ENCODE measurements around the gene ALKBH4.
"Not testable (repeated sequence)": the region's sequence is repeated elsewhere in the genome, so short reads cannot be mapped to it uniquely, and the experiment has no call there.

ALKBH4 gene

DNA sequence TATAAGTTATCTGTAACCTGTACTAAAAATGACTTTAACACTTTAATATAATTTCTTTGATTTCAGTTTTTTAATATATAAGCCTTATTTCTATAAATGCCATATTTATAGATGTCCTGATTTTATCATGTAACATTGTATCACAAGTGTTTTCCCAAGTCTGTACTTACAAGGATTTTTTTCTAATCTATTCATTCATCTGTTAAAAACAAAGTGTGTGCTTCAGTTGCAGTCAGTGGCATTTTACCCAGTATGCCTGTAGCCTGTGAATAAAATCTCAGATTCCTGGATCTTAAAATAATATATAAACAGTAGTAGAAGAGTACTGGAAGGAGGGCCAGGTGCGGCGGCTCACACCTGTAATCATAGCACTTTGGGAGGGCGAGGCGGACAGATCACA, 51.1 kb downstream of the ALKBH4 start:
- TF ChIP-seq, protein P1, sequence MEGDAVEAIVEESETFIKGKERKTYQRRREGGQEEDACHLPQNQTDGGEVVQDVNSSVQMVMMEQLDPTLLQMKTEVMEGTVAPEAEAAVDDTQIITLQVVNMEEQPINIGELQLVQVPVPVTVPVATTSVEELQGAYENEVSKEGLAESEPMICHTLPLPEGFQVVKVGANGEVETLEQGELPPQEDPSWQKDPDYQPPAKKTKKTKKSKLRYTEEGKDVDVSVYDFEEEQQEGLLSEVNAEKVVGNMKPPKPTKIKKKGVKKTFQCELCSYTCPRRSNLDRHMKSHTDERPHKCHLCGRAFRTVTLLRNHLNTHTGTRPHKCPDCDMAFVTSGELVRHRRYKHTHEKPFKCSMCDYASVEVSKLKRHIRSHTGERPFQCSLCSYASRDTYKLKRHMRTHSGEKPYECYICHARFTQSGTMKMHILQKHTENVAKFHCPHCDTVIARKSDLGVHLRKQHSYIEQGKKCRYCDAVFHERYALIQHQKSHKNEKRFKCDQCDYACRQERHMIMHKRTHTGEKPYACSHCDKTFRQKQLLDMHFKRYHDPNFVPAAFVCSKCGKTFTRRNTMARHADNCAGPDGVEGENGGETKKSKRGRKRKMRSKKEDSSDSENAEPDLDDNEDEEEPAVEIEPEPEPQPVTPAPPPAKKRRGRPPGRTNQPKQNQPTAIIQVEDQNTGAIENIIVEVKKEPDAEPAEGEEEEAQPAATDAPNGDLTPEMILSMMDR (IDR thresholded peaks at IDR 0.05; ENCODE audit: low read depth, low read length, missing control alignments), result no peak
- no peak overlapping the region for H3K4me3 ChIP-seq (ENCODE audit: low read depth, low read length)
- in situ Hi-C loops (cut with HindIII; ENCODE audit: low sequenced_read_pairs), result loop anchor here (10.0 kb wide), 1 partner anchor 129 kb away; the partner anchor contains the start of gene SH2B2
- DNase-seq (ENCODE audit: low read depth), result no peak

DNA sequence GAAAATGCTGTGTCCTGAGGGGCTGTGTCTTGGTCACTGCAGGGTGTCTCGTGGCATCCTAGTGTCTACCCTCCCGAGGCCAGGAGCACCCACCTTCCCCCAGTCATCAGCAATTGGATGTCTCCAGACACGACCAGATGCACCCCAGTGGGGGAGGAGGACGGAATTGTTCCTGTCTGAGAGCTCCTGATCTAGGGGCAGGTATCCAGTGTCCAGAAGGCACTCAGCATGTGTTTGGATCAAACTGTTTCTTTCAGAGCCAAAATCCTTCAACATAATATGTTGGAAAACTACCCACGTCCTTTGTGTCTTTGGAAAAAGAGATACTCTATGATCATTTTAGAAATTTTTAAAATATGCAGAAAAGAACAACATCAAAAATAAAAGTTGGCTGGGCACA, 51.6 kb downstream of the ALKBH4 start:
- no peak for DNase-seq (ENCODE audit: low read depth)
- in situ Hi-C loops (cut with HindIII; ENCODE audit: low sequenced_read_pairs), result loop anchor here (10.0 kb wide), 1 partner anchor 128 kb away; the partner anchor contains the start of gene SH2B2
- no peak overlapping the region for H3K4me3 ChIP-seq (ENCODE audit: low read depth, low read length)
- TF ChIP-seq, protein P1 (IDR thresholded peaks at IDR 0.05; ENCODE audit: low read depth, low read length, missing control alignments), result no peak

DNA sequence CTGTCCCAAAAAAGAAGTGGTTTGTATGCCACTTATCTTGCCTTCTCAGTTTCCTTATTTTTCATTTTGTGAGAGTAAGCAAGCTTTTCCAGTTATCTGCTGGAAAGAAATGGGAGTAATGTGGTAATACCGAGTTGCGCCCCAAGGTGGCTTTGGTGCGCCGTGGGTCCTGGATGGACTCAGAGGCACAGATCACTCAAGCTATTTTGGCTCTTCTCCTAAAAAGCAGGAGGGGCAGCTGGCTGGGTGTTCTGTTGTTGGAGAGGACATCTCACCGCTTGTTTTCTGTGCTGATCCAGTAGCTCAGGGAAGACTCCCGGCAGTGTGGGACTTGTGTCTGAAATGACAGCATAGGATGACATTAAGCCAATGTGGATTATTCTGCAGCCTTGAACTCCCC, 52.1 kb downstream of the ALKBH4 start:
- no peak overlapping the region for H3K4me3 ChIP-seq (ENCODE audit: low read depth, low read length)
- in situ Hi-C loops (cut with HindIII; ENCODE audit: low sequenced_read_pairs), result loop anchor here (10.0 kb wide), 1 partner anchor 128 kb away; the partner anchor contains the start of gene SH2B2
- no peak for DNase-seq (ENCODE audit: low read depth)
- TF ChIP-seq, protein P1 (IDR thresholded peaks at IDR 0.05; ENCODE audit: low read depth, low read length, missing control alignments), result peak; percentile 61

DNA sequence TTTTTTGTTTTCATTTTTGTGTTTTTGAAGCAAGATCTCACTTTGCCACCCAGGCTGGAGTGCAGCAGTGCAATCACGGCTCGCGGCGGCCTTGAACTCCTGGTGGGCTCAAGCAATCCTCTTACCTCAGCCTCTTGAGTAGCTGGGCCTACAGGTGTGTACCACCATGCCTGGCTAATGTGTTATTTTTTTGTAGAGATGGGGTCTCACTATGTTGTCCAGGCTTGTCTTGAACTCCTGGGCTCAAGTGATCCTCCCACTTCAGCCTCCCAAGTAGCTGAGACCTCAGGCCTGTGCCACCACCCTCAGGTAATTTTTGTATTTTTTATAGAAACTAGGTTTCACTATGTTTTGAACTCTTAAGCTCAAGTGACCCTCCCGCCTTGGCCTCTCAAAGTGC, 53.7 kb downstream of the ALKBH4 start:
- H3K4me3 ChIP-seq (ENCODE audit: low read depth, low read length), result no peak overlapping the region
- in situ Hi-C loops (cut with HindIII; ENCODE audit: low sequenced_read_pairs), result loop anchor here (10.0 kb wide), 1 partner anchor 126 kb away; the partner anchor contains the start of gene SH2B2
- TF ChIP-seq, protein P1 (IDR thresholded peaks at IDR 0.05; ENCODE audit: low read depth, low read length, missing control alignments), result no peak
- no peak for DNase-seq (ENCODE audit: low read depth)

DNA sequence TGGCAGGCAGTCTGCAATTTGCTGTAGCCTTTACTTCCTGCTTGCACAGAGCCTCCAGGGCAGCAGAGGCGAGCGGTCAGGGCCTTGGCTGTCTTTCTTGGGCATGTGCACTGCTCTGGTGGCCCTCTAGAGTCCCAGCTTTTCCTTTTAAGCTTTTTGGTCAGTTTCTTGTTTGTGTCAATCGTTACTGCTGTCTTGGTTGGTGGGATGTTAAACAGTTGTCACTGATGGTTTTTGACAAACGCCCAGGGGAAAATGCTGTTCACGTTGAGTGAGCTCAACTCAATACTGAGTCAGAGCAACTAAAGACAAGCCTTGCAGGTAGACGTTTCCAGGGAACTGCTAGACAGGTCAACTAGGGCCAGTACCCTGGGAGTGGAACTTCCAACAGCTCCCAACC, 54.5 kb downstream of the ALKBH4 start:
- in situ Hi-C loops (cut with HindIII; ENCODE audit: low sequenced_read_pairs), result loop anchor here (10.0 kb wide), 1 partner anchor 125 kb away; the partner anchor contains the start of gene SH2B2

DNA sequence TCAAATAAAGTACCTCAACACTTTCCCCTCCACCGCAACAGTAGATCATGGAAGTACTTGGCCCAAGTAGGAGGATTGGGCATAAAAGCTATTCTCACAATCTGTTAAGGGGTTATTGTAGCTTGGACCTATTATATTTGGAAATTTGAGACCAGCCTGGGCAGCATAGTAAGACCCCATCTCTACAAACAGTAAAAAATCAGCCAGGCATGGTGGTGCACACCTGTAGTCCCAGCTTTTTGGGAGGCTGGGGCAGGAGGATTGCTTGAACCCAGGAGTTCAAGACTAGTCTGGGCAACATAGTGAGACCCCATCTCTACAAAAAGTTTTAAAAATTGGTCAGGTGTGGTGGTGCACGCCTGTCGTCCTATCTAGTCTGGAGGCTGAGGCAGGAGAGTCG, 55.3 kb downstream of the ALKBH4 start:
- in situ Hi-C loops (cut with HindIII; ENCODE audit: low sequenced_read_pairs), result no loop called here
- DNase-seq (ENCODE audit: low read depth), result no peak
- TF ChIP-seq, protein P1 (IDR thresholded peaks at IDR 0.05; ENCODE audit: low read depth, low read length, missing control alignments), result no peak
- H3K4me3 ChIP-seq (ENCODE audit: low read depth, low read length), result no peak overlapping the region

More for the DNA sequence above, 54.5 kb downstream of the ALKBH4 start:
- no peak for DNase-seq (ENCODE audit: low read depth)
- TF ChIP-seq, protein P1 (IDR thresholded peaks at IDR 0.05; ENCODE audit: low read depth, low read length, missing control alignments), result no peak
- H3K4me3 ChIP-seq (ENCODE audit: low read depth, low read length), result no peak overlapping the region

DNA sequence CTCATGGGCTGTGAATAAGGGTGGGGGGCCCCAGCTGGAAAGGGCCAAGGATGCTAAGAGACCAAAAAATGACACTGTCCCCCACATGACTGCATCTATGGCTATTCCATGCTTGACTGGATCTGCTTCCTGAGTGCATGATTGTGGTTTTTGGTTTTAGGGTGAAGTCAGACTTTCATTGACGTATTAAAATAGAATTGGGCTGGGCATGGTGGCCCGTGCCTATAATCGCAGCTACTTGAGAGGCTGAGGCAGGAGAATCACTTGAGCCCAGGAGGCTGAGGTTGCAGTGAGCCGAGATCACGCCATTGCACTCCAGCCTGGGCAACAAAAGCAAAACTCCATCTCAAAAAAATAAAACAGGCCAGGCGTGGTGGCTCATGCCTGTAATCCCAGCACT, 56.1 kb downstream of the ALKBH4 start:
- in situ Hi-C loops (cut with HindIII; ENCODE audit: low sequenced_read_pairs); DNase-seq (ENCODE audit: low read depth); H3K4me3 ChIP-seq (ENCODE audit: low read depth, low read length): not testable (repeated sequence)
